Activated CD4-positive, alpha-beta T cell treated with anti-CD3 and anti-CD28 coated beads for 1 hour (primary cell): ENCODE data around the gene ELL2.
"Not testable (repeated sequence)": the region's sequence is repeated elsewhere in the genome, so short reads cannot be mapped to it uniquely, and the experiment has no call there.

ENCODE experiments used
- DNase-seq: peaks from one replicate; pipeline ENCODE4 v3.0.0-alpha.2; 2020

The ELL2 gene

GRCh38 chr5:95927927-95928723 is 33.5 kb downstream of the ELL2 start:
- no peak for DNase-seq

DNA sequence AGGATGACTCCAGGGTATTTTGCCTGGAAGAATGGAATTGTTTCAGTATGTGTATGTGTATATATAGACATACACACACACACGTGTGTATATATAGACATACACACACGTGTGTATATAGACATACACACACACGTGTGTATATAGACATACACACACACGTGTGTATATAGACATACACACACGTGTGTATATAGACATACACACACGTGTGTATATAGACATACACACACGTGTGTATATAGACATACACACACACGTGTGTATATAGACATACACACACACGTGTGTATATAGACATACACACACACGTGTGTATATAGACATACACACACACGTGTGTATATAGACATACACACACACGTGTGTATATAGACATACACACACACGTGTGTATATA is 34.4 kb downstream of the ELL2 start:
- not testable (repeated sequence) for DNase-seq

DNA sequence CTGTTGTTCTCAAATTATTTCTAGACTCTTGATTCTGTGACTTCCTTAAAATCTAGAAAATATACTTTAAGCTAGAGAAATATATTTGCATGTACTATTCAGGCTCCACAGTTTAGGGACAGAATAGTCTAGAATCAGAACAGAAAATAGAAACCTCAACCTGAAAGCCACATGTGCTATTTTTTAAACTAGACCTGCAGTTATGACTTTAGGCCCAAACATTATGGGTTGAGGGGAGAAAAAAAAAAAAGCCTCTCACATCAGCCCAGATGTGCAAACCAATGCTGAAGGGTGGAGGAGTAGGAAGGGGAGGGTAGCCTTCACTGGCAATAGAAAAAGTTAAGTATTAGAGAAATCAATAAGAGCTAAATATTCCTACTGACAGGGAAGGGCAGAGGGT is 35.7 kb downstream of the ELL2 start:
- DNase-seq: no peak

GRCh38 chr5:95925378-95925744 is 36.3 kb downstream of the ELL2 start:
- no peak for DNase-seq

DNA sequence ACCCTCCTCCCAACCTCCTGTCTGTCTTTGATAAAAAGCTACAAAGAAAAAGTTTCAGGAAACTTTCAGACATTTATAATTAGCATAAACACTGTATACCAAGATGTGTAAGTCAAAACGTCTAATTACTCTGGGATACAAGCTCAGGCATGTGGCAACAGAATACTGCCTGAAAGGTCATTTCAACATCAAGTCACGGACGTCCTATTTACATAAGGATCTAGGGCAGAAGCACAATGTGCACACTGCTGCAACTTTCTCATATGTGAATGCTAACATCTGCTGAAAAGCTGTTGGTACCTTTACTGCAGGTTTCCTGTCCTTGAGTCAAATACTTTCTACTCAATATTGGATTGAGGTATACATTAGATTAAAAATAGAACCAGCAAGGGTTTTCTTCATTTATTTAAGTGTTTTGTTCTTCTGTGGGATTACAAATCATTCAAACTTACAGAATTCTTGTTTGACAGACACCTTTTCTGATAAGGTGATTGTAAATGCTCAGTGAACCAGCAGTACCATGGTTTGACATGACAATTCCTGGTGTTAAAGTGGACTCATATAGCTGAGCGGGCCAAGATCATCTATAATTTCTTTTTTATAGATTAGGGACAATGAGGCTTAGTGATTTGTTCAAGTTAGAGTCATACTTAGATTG is 36.8 kb downstream of the ELL2 start:
- DNase-seq: no peak

- no peak for DNase-seq
These were observed 37.6 kb downstream of the ELL2 start for GRCh38 chr5:95923918-95924544.

DNA sequence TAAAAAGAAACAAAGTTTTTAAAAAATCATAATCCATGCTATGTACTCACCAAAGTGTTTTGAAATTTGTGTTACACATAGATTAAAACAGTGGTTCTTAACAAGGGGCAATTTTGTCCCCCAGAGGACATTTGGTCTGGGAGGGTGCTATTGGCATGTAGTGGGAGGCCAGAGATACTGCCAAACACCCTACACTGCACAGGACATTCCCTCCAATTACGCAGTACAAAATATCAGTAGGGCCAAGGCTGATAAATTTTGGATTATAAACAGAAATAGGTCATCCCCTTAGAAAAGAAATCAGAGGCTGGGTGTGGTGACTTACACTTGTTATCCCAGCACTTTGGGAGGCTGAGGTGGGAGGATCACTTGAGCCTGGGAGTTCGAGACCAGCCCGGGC is 38.9 kb downstream of the ELL2 start:
- DNase-seq: no peak

DNA sequence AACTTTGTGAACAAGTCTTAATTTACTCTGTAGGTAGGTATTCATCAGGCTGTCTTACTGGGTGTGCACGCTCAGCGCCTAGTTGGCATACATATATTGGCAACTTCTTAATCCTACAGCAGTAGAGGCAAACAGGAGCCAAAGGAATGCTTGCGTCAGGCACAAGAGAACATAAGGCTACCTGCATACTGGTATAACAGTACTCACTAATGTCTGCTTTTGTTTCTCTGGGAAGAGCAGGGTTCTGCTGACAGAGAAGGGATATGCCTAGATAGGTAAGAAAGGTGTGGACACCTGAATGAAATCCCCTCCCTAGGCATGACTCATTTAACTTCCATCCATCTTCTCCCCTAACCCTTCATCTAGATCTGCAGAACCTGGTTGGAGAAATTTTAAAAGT is 40.1 kb downstream of the ELL2 start:
- DNase-seq: no peak

- no peak for DNase-seq
These were observed 40.8 kb downstream of the ELL2 start for GRCh38 chr5:95920822-95921221.

DNA sequence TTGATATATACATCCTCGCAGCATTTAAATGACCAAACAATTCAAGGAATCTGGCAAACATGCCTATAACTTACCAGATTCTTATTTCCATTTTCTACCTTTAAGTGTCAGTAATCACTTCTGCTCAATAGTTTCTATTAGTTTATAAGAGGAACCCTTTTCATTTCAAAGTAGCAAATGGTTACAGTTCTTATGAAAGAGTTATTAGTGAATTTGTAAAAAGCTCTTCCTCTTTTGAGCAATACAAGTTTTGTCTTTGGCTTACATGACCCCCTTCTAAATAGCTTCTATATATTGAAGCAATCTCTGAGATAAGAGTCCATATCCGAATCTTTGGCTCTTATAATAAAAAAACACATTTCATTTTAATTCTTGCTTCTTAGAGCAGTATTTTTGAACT is 42.0 kb downstream of the ELL2 start:
- no peak for DNase-seq

DNA sequence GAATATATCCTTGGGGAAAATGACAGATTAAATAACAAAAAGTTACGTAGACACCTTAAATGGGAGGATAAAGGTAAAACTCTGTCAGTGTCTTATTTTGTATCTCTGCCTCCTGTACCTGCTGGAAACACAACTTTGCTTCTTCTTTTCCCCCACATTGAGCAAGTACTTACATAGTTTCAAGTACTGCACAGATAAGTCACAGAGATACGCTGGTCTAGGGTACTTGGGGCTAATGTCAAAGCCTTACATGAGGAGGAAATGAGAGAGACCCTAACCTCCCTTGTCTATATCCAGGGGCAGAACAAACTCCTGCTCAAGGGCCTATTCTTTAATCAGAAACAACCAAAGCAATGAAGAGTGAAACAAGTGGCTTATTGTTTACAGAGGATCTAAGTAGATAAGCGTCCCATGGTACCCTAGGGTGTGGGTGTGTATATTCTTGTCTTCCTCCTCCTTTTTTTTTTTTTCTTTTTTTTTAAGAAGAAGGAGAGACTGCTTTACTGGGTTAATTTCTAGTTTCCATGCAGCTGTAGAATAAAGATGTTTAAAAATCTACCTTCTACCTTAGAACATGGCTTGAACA is 43.1 kb downstream of the ELL2 start:
- DNase-seq: no peak

- DNase-seq: no peak
These were observed 44.4 kb downstream of the ELL2 start for GRCh38 chr5:95917207-95917606.

DNA sequence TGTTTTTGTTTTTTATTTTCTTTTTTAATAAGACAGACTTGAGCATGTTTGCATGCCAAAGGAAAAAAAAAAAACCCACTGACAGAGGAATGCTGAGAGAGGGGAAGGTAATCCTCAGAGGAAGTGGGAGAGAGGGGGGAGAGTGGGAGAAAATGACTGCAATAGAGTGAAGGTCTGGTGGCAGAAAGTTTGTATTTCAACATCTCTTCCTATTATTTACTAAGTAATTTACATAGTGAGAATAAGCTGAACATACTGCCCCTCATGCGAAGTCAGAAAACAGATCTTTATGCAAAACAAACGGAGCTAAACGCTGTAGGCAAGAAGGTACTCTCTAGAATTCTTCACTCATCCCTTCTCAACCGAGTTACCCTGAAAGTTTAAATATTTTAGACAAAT is 45.0 kb downstream of the ELL2 start:
- DNase-seq: no peak

DNA sequence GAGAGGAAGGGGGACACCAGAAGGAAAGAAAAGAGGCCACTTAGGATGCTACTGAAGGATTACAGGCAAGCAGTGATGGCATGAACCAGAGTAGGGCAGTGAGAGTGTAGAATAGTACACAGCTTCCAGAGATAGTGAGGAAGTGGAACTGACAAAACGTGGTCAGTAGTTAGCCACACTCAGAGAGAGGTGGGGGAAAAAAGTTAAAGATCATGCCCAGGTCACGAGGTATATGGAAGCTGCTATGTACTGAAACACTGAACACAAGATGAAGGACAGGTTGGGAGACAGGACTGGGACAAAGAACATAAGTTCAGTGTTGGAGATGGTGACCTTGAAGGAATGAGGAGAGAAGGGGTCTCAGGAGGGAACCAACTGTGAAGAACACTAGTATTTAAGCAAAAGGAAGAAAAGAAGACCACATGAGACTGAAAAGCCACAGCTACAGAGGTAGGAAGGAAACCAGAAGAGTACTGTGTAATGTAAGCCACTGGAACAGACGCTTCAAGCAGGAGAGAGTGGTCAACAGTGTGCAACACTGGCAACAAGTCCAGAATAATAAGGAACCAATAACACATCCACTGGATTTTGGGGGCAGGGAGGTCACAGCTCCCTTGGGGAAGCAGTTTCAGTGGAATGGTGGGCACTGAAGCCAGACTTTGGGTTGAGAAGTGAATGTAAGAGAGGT is 45.5 kb downstream of the ELL2 start:
- DNase-seq: no peak

DNA sequence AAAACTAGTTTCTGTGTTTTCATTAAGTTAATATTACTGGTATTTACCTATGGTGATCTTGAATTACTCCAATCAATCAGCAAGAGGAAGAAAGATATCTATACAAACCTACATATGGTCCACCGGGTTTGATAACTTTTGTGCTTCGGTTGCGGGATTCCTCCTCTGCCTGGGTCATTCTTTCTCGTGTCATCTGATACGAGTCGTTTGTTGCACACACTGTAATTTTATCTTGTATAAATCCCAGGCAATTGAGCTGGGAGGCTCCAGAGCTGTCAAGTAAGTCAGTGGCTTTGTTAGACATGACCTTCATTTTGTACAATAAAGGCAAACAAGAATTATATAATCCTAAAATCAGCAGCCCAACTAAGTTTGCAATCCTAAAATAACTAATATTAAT is 48.0 kb downstream of the ELL2 start:
- no peak for DNase-seq

- DNase-seq: no peak
These were observed 49.6 kb downstream of the ELL2 start for GRCh38 chr5:95912029-95912428.

- DNase-seq: no peak
These were observed 51.1 kb downstream of the ELL2 start for GRCh38 chr5:95910521-95910920.

- no peak for DNase-seq
These were observed 51.9 kb downstream of the ELL2 start for GRCh38 chr5:95909738-95910137.

- DNase-seq: no peak
These were observed 52.9 kb downstream of the ELL2 start for GRCh38 chr5:95908799-95909198.

DNA sequence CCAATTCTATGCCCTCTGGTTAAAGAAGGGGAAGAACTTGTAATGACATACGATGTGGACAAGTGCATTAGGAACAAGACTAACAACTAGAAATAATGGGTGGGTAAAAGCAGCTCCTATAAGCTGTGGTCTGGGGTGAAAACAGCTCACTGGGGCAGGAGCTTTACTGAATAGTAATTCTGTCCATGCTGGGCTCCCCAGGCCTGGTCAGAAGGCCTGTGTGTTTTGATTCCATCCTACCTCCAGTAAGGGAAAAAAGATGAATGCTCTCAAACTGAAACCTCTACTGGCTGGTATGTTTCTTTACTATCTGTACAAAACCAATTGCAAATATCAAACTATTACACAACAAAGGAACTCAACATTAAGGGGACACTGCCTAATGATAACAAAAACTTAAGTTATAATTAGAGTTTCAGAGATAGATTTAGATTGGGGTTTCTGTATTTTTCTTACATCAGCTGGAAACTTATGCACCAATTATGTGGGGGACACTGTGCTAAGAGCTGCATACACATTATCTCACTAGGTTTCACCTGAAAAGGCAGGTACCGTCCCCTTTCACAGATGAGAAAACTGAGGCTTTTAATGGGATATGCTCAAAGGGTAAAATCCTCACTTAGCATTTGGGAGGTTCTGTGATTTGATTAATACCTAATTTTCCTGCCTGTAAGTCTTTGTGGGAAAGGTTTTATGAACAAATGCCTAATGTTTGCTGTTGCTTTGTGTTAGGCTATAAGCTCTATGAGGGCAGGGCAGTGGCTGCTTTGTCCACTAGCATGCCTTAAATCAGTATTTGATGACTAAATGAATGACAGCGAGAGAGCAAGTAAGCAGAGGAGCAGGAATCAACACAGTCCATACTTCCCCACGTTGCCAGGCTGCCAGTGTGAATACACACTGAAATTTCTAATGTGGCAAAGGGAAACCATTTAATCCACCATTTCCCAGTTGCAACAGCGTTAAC is 53.6 kb downstream of the ELL2 start:
- no peak for DNase-seq

DNA sequence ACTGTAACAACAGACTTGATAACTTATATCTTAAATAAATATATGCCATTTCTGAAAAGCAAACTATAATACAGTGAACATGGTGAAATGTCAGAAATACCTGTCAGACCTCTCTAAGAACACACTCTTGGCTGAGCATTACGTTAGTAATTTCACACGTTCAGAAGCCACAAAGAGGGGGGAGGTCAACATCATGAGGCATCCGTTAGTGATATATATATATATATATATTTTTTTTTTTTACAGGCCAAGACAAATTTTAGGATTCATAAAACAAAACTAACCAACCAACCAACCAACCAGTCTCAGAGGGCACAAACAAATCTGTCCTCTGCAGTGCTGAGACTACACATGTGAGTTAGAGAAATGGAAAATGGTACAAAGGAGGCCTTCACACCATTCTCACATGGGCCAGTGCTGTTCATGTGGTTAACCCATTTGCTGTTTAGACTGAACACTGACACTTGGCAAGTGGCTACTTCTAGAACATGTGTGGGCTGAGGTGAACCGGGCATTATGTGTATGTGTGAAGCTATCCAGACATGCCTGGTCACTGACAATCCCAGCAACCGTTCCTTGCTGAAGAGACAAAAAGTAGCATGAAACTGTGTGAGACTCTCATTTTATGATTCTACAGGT is 54.5 kb downstream of the ELL2 start:
- no peak for DNase-seq

- DNase-seq: not testable (repeated sequence)
These were observed 55.3 kb downstream of the ELL2 start for GRCh38 chr5:95906398-95906797.
